GM21526 (cell line): ENCODE measurements around the gene CNMD.
"Not testable (repeated sequence)": the region's sequence is repeated elsewhere in the genome, so short reads cannot be mapped to it uniquely, and the experiment has no call there.

Experiments used
- ATAC-seq: cut with Tn5 transposase; IDR thresholded peaks from one replicate; pipeline ENCODE4 v1.9.1; 2021; ENCODE audit warnings: moderate library complexity; ENCODE audit not compliant: unreplicated experiment, low FRiP score

CNMD gene

GRCh38 chr13:52696566-52696965, 43.1 kb downstream of the CNMD start:
- ATAC-seq: no peak

GRCh38 chr13:52695856-52696255, 43.8 kb downstream of the CNMD start:
- ATAC-seq: no peak

GRCh38 chr13:52686376-52686775, 53.2 kb downstream of the CNMD start:
- no peak for ATAC-seq

GRCh38 chr13:52685806-52686205, 53.8 kb downstream of the CNMD start:
- not testable (repeated sequence) for ATAC-seq

- ATAC-seq: no peak
Observed at GRCh38 chr13:52677823-52678222, 61.8 kb downstream of the CNMD start.

GRCh38 chr13:52673465-52673864, 66.2 kb downstream of the CNMD start:
- no peak for ATAC-seq

GRCh38 chr13:52670726-52671125, 68.9 kb downstream of the CNMD start:
- ATAC-seq: no peak

GRCh38 chr13:52669677-52670076, 69.9 kb downstream of the CNMD start:
- ATAC-seq: no peak

- no peak for ATAC-seq
Observed at GRCh38 chr13:52665325-52665724, 74.3 kb downstream of the CNMD start.

GRCh38 chr13:52664272-52664671, 75.3 kb downstream of the CNMD start:
- ATAC-seq: no peak

GRCh38 chr13:52659340-52659739, 80.3 kb downstream of the CNMD start:
- no peak for ATAC-seq
